GM19468 (cell line): ENCODE results near the gene AKTIP.
"Not testable (repeated sequence)": the region's sequence is repeated elsewhere in the genome, so short reads cannot be mapped to it uniquely, and the experiment has no call there.

ENCODE experiments used
- ATAC-seq: cut with Tn5 transposase; IDR thresholded peaks from one replicate; pipeline ENCODE4 v1.9.1; 2021; ENCODE audit warnings: mild to moderate bottlenecking, moderate library complexity, moderate number of reproducible peaks; ENCODE audit not compliant: unreplicated experiment; ENCODE audit errors: extremely low read depth

The AKTIP gene

GRCh38 chr16:53517851-53518250 is 14.8 kb upstream of the AKTIP start:
- no peak for ATAC-seq

- ATAC-seq, result no peak
Measured at GRCh38 chr16:53515811-53516210, 12.8 kb upstream of the AKTIP start.

- ATAC-seq, result no peak
Measured at GRCh38 chr16:53515259-53515658, 12.2 kb upstream of the AKTIP start.

- not testable (repeated sequence) for ATAC-seq
Measured at GRCh38 chr16:53512795-53513194, 9.8 kb upstream of the AKTIP start.

GRCh38 chr16:53511403-53512280 is 8.6 kb upstream of the AKTIP start:
- ATAC-seq, result no peak

- ATAC-seq, result no peak
Measured at GRCh38 chr16:53511084-53511402, 8.0 kb upstream of the AKTIP start.

- ATAC-seq, result no peak
Measured at GRCh38 chr16:53510704-53511070, 7.7 kb upstream of the AKTIP start.

GRCh38 chr16:53509906-53510703 is 7.1 kb upstream of the AKTIP start:
- ATAC-seq, result no peak

GRCh38 chr16:53507464-53508179 is 4.6 kb upstream of the AKTIP start:
- no peak for ATAC-seq

GRCh38 chr16:53506254-53506653 is 3.2 kb upstream of the AKTIP start:
- ATAC-seq, result no peak

- ATAC-seq, result no peak
Measured at GRCh38 chr16:53504665-53505064, 1.7 kb upstream of the AKTIP start.

GRCh38 chr16:53503991-53504663 is 1.1 kb upstream of the AKTIP start:
- ATAC-seq, result no peak

- peak; percentile 92 for ATAC-seq
Measured at GRCh38 chr16:53503270-53503923, 388 bp upstream of the AKTIP start.

GRCh38 chr16:53501216-53501859 is 1.7 kb downstream of the AKTIP start:
- ATAC-seq, result no peak

GRCh38 chr16:53498984-53499383 is 4.0 kb downstream of the AKTIP start:
- no peak for ATAC-seq

GRCh38 chr16:53495325-53495724 is 7.7 kb downstream of the AKTIP start:
- ATAC-seq, result no peak

- ATAC-seq, result no peak
Measured at GRCh38 chr16:53494636-53495035, 8.4 kb downstream of the AKTIP start.

GRCh38 chr16:53492503-53492902 is 10.5 kb downstream of the AKTIP start:
- no peak for ATAC-seq

- ATAC-seq, result no peak
Measured at GRCh38 chr16:53489755-53490154, 13.3 kb downstream of the AKTIP start.
